C4-2B (cell line): Measurements from ENCODE around the gene MEP1A.
"Not testable (repeated sequence)": the region's sequence is repeated elsewhere in the genome, so short reads cannot be mapped to it uniquely, and the experiment has no call there.

Experiments
- CTCF ChIP-seq: fragments of 450-650 bp; conservative IDR thresholded peaks from 2 replicates; pipeline ENCODE4 v1.5.1; 2017; ENCODE audit warnings: mild to moderate bottlenecking
- ZFX ChIP-seq: fragments of 450-650 bp; IDR thresholded peaks from 2 replicates; pipeline ENCODE4 v1.6.1; 2017

GRCh38 chr6:46744159-46744725 is 48.9 kb upstream of the MEP1A start:
- not testable (repeated sequence) for TF ChIP-seq CTCF, ZFX
